ENCODE results near the gene PTGS1.
"Not testable (repeated sequence)": the region's sequence is repeated elsewhere in the genome, so short reads cannot be mapped to it uniquely, and the experiment has no call there.

The PTGS1 gene

DNA sequence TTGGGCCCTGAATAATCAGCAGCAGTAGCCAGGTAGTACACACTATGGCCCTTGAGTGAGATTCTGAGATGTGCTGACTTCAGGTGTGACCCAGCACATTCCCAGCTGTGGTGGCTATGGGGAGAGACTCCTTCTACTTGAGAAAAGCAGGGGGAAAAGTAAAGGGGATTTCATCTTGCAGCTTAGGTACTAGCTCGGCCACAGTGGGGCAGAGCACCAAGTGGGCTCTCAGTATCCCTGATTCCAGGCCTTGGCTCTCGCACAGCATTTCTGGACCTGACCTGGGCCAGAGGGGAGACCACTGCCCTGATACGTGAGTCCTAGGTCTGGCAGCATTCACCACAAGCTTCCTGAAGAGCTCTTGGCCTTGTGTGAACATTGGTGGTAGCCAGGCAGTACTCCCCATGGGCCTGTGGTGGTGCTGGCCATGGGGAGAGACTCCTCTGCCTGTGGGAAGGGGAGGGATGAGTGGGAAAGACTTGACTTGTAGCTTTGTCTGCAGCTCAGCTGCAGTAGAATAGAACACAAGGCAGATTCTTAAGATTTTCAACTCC is 27.6 kb downstream of the PTGS1 start:
- no peak for DNase-seq (ENCODE audit: low spot score)

DNA sequence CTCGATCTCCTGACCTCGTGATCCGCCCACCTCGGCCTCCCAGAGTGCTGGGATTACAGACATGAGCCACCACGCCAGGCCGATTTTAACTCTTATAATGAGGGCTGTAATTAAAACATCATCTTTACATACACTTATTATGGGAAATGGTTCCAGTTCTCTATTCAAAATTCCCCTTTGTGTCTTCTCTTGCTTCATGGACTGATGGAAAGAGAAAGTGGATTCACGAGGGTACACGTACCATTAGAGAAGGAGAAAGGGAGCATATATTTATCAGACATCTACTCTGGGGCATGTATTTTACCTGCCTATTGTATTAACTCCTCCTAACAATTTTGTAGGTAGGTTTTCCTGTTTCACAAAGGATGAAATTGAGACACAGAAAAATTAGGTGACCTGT is 31.1 kb downstream of the PTGS1 start:
- no peak for DNase-seq (ENCODE audit: low spot score)

DNA sequence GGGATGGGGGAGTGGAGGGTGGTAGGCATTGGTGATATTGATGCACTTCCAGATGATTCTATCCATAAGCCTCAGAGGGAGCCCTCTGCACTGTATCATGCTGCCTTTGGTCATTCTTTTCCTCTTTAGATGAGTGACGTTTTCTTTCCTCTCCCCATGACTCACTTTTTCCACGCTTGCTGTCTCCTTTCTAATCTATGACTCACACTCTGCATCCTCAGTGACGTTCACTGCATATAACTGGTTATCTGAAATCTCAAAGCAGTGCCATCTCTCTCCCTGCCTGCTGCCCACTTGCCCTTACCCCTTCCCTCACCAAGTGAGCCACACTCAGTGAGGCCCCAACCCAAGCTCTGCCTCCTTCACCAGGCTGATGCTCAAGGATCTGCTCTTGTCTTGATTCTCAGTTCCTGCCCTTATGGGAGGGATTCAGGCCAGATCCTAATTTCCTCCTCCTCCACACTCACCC is 31.6 kb downstream of the PTGS1 start:
- DNase-seq (ENCODE audit: low spot score): no peak

DNA sequence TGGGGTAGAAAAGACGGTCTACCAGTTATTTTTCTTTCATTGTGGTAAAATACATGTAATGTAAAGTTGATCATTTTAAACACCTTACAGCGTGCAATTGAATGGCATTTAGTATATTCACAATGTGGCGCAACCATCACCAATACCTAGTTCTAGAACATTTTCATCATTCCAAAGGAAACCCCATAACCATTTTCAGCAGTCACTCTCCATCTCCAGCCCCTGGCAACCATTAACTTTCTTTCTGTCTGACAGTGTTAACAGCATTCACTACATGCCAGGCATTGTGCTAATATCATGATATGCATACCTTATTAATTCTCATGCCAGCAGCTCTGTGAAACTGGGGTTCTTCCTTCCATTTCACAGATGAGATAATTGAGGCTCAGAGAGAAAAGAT is 32.0 kb downstream of the PTGS1 start:
- no peak for DNase-seq (ENCODE audit: low spot score)

DNA sequence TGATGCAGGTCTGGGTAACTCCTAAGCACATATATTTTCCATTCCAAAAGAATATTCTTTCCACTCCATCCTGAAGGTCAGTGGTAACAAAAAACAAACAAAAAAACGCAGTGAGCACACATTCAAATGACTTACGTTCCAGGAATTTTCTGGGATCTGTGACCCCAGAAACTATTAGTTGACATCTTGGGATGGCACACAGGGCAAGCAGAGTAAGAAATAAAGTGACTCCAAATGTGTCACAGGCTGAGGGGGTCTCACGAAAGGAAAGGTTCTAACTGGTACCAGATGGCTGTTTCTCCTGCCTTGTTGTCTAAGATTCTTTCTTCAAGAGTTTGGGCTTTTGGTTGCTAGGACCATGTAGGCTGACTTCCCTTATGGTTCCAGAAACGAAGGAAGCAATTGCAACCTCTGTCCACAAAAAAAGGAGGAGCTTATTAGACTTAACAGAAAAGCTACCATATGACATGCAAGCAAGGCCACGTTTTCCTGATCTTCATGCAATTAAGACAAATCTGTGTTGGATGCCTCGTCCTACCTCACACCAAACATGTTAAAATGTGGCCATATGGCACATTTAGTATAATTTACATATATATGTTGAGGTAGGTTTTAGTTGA is 32.7 kb downstream of the PTGS1 start:
- no peak for DNase-seq (ENCODE audit: low spot score)

DNA sequence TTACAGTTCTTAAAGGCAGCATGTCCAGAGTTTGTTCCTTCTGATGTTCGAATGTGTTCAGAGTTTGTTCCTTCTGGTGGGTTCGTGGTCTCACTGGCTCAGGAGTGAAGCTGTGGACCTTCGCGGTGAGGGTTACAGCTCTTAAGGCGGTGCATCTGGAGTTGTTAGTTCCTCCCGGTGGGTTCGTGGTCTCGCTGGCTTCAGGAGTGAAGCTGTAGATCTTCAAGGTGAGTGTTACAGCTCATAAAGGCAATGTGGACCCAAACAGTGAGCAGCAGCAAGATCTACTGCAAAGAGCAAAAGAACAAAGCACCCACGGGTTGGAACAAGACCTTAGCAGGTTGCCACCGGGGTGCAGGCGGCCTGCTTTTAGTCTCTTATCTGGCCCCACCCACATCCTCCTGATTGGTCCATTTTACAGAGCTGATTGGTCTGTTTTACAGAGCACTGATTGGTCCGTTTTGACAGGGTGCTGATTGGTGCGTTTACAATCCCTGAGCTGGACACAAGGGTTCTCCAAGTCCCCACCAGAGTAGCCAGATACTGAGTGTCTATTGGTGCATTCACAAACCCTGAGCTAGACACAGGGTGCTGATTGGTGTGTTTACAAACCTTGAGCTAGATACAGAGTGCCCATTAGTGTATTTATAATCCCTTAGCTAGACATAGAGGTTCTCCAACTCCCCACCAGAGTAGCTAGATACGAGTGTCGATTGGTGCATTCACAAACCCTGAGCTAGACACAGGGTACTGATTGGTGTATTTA is 34.7 kb downstream of the PTGS1 start:
- not testable (repeated sequence) for DNase-seq (ENCODE audit: low spot score)

DNA sequence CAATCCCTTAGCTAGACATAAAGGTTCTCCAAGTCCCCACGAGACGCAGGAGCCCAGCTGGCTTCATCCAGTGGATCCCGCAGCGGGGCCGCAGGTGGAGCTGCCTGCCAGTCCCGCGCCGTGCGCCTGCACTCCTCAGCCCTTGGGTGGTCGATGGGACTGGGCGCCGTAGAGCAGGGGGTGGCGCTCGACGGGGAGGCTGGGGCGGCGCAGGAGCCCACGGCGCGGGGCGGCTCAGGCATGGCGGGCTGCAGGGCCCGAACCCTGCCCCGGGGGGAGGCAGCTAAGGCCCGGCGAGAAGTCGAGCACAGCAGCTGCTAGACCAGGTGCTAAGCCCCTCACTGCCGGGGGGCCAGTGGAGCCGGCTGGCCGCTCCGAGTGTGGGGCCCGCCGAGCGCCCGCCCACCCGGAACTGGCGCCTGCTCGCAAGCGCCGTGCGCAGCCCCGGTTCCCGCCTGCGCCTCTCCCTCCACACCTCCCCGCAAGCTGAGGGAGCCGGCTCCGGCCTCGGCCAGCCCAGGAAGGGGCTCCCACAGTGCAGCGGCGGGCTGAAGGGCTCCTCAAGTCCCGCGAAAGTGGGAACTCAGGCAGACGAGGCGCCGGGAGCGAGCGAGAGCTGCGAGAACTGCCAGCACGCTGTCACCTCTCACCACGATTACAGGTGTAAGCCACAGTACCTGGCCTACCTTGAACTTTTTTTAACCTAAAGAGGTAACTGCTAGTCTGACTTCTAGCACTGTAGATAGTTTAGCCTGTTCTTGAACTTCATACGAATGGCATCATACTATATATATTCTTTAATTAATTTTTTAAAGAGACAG is 35.5 kb downstream of the PTGS1 start:
- DNase-seq (ENCODE audit: low spot score): no peak

DNA sequence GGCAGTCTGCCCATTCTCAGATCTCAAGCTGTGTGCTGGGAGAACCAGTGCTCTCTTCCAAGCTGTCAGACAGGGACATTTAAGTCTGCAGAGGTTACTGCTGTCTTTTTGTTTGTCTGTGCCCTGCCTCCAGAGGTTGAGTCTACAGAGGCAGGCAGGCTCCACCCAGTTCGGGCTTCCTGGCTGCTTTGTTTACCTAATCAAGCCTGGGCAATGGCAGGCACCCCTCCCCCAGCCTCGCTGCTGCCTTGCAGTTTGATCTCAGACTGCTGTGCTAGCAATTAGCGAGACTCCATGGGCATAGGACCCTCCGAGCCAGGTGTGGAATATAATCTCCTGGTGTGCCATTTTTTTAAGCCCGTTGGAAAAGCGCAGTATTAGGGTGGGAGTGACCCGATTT is 43.3 kb downstream of the PTGS1 start:
- DNase-seq (ENCODE audit: low spot score): not testable (repeated sequence)

DNA sequence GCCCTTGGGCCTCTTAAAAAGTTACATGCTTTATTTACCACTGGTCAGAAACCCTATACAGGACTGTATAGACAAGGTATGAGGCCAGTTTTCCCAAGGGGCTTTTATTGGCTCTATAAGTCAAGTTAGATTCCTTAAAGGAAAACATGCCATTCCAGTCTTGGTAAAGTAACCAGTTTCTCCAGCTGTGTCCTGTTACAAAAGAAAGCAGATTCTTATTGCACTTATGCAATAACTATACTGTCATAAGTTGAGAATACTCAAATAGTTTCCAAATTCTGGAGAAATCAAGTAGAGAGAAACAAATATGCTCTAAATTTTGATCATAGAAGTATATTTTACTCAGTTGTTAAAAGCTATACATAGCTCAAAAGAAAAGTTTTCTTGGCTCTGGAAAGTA is 47.2 kb downstream of the PTGS1 start:
- no peak for DNase-seq (ENCODE audit: low spot score)

DNA sequence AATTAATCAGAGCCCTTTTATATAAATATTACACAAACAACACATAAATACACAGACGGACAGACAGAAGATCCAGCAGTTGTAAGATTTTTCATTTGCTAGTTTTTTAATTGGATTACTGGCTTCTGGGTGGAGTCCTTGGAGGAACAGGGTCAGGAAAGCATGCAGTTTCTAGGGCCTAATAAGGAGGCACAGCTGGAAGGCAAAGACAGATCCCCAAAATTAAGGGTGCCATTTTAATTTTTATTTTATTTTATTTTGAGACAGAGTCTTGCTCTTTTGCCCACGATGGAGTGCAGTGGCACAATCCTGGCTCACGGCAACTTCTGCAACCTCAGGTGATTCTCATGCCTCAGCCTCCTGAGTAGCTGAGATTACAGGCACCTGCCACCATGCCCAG is 49.5 kb downstream of the PTGS1 start:
- no peak for DNase-seq (ENCODE audit: low spot score)

DNA sequence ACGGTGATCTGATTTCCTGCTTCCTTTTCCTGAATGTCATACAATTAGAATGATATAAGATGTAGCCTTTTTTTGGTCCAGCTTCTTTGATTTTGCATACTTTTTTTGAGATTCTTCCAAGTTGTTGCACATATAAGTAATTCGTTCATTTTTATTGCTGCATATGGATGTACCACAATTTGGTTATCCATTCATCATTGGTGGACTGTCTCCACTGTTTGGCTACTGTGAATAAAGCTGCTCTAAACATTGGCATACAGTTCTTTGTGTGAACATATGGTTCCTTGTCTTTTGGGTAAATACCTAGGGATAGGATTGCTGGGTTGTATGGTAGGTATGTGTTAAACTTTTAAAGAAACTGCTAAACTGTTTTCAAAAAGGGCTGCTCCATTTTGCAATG is 54.3 kb downstream of the PTGS1 start:
- no peak for DNase-seq (ENCODE audit: low spot score)

DNA sequence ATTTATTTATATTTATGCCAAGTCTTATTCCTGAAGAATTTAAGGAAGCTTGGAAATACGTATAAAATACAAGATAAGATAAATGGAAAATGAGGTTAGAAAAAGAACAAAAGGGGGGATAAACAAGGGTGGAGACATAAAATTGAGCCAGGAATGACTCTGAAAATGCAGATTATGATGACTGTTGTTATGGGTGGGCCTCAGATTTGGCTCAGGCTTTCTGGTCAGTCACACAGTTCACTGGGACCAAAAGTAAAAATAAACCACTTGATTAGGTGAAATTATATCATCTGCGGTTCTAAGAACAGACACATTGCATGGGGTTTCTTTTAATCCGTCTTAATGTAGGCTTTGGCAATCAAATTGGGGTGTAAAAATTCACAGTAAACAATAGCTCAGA is 55.9 kb downstream of the PTGS1 start:
- DNase-seq (ENCODE audit: low spot score): no peak

DNA sequence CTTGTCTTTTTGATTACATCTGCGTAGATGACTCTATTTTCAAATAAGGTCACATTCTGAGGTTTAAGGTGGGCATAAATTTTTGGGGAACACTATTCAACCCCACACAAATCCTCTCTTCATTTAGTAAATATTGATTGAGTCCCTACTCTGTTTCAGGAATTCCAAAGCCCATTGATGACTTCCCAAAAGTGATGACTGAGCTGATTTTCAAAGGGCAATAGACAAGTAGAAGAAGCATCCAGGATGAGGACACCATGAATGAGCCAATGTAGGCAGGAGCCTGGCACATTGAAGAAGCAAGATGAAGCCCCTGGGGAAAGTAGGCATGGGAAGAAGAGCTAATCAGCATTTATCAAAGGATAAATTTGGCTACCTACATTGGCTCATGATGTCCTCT is 71.7 kb downstream of the PTGS1 start:
- no peak for DNase-seq (ENCODE audit: low spot score)

DNA sequence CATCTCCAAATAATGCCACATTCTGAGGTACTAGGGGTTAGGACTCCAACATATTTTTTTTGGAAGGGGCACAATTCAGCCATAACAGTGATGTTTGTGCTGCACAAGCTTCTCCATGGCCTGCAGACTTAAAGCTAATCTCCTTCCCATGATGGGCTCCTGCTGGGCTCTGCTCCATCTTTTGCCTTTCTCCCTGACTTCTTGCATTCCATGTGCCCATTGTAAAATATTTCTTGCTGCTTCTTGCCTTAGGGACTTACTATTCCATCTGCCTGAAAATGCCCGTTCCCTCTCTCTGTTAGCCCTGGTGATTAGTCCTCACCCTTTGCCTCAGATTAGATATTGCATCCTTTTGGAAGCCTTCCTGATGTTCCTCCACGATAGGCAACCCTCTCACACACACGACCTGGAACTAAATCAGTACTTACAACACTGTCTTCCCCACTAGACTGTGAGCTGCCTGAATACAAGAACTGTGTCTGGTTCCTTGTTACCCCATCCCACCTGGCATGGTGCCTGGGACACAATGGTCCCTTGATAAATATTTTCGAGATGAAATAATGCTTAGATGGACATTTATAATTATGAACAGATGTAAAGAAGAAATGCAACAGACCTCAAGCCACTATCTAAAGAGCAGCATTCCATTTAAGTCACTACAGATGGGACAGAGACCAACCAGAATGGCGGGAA is 73.4 kb downstream of the PTGS1 start:
- no peak for DNase-seq (ENCODE audit: low spot score)

All from left forelimb (tissue), 1 donor.